NCI-H2171 treated with DMSO at 0.1 percent for 48 hours (cell line): Measurements from ENCODE around the gene CEP295NL.
"Not testable (repeated sequence)": the region's sequence is repeated elsewhere in the genome, so short reads cannot be mapped to it uniquely, and the experiment has no call there.

Source experiments
- DNase-seq: peaks from one replicate; lab custom pipeline; 2025; lab: John Stamatoyannopoulos, UW

The CEP295NL gene

GRCh38 chr17:78905116-78905515 is 2.1 kb upstream of the CEP295NL start:
- no peak for DNase-seq

GRCh38 chr17:78904371-78904770 is 1.4 kb upstream of the CEP295NL start:
- DNase-seq, result no peak

DNA sequence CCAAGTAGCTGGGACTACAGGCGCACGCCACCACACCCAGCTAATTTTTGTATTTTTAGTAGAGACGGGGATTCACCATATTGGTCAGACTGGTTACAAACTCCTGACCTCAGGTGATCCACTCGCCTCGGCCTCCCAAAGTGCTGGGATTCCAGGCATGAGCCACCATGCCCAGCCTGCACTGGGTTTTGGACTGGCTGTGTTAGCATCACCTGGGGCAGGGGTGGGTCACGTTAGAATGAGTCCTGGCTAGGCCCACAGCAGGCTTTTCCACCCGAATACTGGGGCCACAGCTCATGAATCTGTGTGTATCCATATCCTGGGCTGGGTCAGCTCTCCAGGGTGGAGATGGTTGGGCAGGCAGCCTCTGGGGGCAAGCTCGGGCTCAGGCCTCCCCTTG is 770 bp downstream of the CEP295NL start:
- not testable (repeated sequence) for DNase-seq

DNA sequence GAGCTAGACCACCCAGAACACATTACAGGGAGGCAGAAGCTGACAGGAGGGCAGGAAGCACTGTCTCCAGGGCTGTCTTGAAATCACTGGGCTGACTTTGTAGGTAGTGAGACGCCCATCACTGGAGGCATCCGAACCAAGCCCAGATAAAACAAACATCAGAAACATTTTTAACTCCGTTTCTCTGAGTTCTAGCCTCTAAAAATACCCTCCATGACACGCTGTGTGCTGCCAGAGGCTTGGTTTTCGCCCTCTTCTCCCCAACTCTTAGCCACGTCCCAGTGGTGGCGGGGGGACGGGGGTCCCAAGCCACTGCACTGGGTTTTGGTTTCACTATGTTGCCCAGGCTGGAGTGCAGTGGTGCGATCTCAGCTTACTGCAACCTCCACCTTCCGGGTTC is 1.2 kb downstream of the CEP295NL start:
- DNase-seq, result no peak

- no peak for DNase-seq
Observed at GRCh38 chr17:78900816-78901215, 2.2 kb downstream of the CEP295NL start.

DNA sequence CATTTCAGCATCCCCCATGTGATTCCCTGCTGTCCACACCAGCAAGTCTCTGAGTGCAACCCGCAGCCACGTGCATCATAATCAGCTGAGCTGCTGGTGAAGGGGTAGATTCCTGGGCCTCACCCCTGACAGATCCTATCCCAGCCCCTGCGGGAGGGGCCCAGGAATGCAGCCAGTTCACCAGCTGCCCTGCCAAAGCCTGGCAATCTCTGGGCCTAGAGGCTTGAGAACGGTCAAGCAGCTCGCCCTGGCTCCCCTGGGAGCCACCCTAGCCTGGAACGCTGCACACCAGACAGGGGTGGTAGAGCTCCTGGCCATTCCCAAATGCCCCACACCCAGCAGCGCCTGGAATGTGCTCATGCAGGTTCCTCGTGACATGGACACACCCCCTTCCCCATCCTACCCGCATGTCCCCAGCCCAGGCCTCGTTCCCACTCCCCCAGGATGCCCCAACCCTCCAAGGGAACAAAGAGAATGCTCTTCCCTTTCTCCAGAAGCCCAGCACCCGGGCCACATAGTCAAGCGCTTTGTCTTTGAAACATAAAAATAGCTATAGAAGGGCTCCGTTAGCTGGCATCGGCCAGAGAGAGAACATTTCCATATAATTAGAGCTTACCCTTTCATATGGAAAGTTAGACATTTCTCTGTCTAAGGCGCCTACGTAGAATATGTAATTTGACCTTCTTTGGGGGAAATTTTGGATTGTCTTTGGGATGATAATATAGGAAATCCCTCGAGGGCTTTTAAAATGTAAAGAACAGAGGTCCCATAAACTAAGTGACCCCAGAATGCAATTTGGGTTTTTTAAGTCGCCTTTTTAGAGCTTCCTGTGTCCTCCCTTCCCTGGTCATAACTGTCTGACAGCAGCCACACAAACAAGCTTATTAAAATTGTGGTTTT is 3.4 kb downstream of the CEP295NL start:
- no peak for DNase-seq

- no peak for DNase-seq
Observed at GRCh38 chr17:78898947-78899346, 4.1 kb downstream of the CEP295NL start.

GRCh38 chr17:78898075-78898836 is 4.7 kb downstream of the CEP295NL start:
- DNase-seq, result no peak

GRCh38 chr17:78897664-78898047 is 5.3 kb downstream of the CEP295NL start:
- DNase-seq, result no peak

DNA sequence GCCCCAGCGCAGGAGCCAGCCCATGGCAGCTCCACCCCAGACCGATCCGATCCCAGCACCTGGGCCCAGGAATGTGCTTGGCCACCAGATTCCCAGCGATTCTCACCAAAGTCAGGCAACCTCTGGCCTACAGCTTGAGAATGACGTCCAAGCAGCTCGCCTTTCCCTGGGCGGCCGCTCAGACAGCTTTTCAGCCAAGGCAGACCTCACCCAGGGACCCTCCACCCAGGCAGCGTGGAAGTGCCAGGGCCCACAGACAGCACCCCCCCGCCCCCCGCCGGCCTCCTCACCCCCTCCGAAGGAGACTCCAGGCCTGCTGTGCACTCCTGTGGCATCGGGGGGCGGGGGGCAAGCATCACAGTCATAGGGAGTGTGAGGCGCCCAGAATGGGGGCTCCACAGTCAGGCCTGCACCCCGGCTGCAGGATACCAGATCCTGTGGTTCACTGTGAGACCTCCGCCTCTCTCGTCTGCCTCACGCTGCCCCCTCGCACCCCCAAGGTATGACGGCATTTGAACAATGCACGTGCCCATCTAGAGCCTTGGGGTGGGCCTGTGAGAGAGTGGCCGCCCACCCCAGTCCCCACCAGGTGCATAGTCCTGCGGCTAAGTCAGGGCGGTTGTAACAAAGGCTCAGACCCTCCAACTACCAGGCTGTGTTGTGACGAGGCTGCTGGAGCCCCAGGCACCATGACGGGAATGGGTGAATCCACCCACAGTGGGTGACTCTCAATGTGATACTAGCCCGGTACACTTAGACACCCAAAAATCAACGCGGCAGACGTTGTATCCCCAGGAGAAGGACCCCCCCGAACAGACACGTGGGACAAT is 6.0 kb downstream of the CEP295NL start:
- DNase-seq, result no peak

- DNase-seq, result no peak
Observed at GRCh38 chr17:78896091-78896833, 6.7 kb downstream of the CEP295NL start.

GRCh38 chr17:78895322-78895721 is 7.7 kb downstream of the CEP295NL start:
- DNase-seq, result no peak

GRCh38 chr17:78893684-78894083 is 9.3 kb downstream of the CEP295NL start:
- no peak for DNase-seq

DNA sequence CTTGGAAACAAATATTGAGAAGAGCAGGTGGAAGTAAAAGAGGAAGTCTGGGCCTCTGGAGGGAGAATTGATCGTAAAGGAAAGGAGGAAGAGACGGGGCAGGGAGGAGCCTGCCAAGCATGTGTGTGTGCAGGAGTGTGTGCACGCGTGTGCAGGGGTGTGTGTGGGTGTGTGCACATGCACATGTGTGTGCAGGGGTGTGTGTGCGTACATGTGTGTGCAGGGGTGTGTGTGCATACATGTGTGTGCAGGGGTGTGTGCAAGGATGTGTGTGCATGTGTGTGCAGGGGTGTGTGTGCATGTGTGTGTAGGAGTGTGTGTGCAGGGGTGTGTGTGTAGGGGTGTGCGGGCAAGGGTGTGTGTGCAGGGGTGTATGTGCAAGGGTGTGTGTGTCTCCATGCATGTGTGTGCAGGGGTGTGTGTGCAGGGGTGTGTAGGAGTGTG is 10.0 kb downstream of the CEP295NL start:
- no peak for DNase-seq

DNA sequence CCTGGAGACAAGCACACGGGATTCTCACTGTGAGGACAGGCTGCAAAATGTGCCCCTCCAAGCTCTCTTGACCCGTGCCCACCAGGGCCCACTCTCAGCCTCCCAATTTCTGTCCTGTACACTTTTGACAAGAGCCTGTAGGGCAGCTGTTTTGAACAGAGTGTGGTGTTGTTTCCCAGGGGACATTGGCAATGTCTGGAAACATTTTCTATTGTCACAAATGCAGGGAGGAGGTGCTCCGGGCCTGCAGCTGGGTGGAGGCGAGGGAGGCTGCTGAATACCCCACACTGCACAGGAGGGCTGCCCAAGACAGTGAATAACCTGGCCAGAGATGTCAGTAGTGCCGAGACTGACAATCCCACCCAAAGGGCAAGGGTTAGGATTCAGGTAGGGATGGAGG is 10.5 kb downstream of the CEP295NL start:
- no peak for DNase-seq

GRCh38 chr17:78892062-78892456 is 10.9 kb downstream of the CEP295NL start:
- DNase-seq, result no peak

DNA sequence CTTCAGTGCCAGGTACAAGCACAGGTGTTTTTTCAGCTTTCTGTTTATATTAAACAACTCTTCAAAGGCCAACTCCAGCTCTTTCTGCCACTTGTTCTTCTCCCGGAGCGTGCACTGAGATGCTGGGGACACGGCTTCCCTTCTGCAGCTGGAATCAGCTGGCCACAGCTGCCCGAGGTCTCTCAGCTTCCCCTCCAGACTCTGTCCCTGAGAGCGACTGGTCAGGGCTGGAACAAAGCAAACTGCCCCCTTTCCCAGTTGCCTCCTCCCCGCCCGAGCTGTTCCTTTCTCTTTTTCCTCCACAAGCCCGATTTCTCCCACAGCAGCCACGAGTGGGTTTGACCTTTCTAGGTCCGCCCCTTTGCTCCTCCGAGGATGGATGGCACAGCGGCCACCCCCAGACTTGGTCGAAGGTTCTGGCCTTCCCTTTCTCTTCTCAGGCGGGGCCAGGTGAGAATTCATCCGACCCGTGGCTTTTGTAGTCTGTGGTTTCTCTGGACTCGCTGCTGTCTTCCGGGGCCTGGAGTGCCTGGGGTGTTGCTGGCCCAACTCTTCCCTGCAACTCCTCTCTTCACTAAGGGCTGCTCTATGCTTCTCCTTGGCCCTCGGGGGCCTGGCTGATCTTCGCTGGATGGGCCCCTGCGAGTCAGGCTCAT is 11.5 kb downstream of the CEP295NL start:
- DNase-seq, result no peak

DNA sequence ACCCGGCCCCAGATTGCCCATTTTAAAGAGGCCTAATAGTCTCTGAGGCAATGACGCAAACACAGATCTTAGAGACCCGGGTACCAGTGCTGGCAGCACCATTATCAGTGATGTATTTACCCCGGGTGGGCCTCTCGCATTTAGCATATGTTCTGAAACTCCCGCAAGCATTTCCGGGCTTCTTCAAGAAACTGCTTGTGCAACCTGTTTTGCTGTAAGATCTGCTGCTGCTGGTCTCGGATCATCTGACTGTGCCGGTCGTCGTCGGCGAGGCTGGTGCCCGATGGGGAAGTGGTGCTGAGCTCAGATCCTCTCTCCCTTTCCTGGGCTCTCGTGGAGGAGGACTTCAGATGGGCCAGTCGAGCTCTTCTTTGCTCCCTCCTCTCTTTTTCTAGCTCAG is 12.5 kb downstream of the CEP295NL start:
- no peak for DNase-seq

GRCh38 chr17:78890096-78890495 is 12.9 kb downstream of the CEP295NL start:
- DNase-seq, result not testable (repeated sequence)

- no peak for DNase-seq
Observed at GRCh38 chr17:78889531-78889930, 13.5 kb downstream of the CEP295NL start.

DNA sequence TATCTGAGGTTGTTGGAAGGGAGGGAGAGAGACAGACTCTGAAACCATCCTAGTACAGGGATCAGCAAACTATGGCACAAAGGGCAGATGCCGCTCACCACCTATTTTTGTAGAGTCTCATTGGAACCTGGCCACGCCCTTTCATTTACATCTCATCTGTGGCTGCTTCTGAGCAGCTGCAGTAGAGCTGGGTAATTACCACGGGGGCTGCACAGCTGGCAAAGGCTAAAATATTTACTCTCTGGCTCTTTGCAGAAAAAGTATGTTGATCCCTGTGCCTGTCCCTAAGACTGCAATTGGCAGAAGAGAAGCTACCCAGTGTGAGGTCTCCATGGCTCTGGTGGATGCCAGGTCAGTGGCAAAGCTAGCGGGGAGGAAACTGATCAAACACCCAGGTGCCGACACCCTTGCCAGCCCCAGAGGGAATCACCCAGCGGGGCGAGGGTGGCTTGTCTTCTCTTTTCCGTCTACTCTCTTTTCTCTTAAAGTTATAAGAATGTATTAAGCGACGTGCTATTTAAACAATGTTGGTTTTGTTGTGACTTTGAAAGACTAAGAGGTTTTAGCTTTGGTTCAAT is 14.0 kb downstream of the CEP295NL start:
- peak; percentile 16 for DNase-seq
